Measurements from ENCODE around the gene ZC3H15.
"Not testable (repeated sequence)": the region's sequence is repeated elsewhere in the genome, so short reads cannot be mapped to it uniquely, and the experiment has no call there.

The ZC3H15 gene

DNA sequence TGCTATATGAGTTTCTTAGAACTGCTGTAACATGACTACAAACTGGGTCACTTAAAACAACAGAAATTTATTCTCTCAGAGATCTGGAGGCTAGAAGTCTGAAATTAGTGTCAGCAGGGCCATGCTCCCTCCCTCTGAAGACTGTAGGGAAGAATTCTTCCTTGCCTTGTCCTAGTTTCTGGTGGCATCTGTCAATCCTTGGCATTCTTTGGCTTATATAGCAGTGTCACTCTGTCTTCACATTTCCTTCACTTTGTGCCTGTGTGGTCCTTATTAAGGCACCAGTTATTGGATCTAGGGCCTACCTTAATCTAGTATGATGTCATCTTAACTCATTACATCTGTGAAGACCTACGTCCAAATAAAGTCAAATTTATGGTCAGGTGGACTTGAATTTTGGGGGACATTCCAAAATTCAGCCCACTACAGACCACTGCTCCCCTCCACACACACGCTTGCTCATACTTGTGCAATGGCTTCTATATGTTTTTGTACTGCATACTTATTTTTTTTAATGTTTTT, 7.6 kb downstream of the ZC3H15 start:
- no peak for DNase-seq (ENCODE audit: low read depth in 2 of 2)

DNA sequence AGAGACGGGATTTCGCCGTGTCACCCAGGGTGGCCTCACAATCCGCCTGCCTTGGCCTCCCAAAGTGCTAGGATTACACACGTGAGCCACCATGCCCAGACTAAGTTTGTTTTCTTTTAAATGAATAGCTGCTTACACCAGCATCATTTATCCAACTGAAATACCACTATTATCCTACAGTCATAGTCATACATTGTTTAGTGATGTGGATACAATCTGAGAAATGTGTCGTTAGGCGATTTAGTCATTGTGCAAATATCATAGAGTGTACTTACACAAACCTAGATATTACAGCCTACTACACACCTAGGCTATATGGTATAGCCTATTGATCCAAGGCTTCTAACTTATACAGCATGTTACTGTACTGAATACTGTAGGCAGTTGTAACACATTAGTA, 10.3 kb downstream of the ZC3H15 start:
- DNase-seq (ENCODE audit: low read depth in 2 of 2): no peak

DNA sequence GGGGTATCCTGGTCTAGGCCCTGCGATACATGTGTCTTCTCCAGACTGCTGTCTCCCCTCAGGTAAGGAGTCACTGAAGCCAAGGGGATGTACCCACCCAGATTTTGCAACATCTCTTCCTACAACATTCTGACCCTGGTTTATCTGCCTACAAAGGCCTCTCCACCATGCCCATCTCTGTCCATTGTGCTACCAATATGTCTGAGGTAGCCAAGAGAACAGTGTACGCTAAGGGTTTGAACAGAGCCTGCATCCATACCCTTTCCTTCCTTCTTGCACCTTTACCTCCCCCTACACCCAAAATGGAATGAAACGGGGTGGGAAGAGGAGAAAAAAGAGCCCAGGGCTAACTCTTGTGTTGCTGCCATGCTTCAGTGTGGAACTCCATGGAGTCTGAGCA, 11.9 kb downstream of the ZC3H15 start:
- DNase-seq (ENCODE audit: low read depth in 2 of 2): no peak

- no peak for DNase-seq (ENCODE audit: low read depth in 2 of 2)
Measured at GRCh38 chr2:186498834-186499233, 12.8 kb downstream of the ZC3H15 start.

- no peak for DNase-seq (ENCODE audit: low read depth in 2 of 2)
Measured at GRCh38 chr2:186503827-186504606, 18.0 kb downstream of the ZC3H15 start.

DNA sequence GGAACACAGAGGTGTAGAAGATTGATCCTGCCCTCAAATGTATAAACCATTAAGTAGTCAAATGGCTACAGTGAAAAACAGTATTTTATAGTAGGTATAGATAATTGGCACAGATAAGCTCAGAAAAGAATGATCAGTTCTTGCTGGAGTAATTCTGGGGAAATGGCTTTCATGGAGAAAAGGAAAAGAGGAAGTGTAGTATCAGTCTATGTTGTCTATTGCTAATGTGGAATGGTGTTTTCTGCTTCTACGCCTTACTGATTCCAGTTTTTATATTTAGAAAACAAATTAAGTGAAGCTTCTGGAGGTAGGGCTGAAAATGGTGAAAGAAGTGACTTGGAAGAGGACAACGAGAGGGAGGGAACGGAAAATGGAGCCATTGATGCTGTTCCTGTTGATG, 22.2 kb downstream of the ZC3H15 start:
- DNase-seq (ENCODE audit: low read depth in 2 of 2): no peak

DNA sequence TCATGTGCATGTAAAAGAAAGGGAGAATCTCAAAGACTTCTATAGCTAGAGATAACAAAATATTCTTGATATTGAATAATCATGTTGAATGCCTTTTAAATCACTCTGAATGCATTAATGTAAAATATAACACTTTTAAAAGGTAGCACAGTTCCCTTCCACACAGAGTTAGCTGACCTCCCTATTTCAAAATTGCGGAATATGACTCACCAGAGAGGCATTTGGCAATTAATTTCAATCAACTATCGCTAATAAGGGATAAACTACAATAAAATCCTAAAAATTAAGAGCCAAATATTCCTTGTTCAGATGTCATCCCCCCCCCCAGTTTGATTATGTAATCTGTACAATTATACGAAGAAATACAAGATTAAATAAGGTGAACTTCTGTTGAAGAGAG, 29.3 kb downstream of the ZC3H15 start:
- DNase-seq (ENCODE audit: low read depth in 2 of 2): no peak

GRCh38 chr2:186516396-186516795, 30.3 kb downstream of the ZC3H15 start:
- DNase-seq (ENCODE audit: low read depth in 2 of 2): no peak

GRCh38 chr2:186517090-186517489, 31.0 kb downstream of the ZC3H15 start:
- no peak for DNase-seq (ENCODE audit: low read depth in 2 of 2)

DNA sequence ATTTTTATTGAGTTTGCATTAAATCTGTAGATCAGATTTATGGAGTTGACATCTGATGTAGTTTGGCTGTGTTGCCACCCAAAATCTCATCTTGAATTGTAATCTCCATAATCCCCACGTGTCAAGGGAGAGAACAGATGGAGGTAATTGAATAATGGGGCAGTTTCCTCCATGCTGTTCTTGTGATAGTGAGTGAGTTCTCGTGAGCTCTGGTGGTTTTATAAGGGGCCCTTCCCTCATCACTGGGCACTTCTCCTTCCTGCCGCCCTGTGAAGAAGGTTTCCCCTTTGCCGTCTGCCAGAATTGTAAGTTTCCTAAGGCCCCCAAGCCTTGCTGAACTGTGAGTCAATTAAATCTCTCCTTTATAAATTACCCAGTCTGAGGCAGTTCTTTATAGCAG, 32.2 kb downstream of the ZC3H15 start:
- DNase-seq (ENCODE audit: low read depth in 2 of 2): no peak

GRCh38 chr2:186518945-186519344, 32.9 kb downstream of the ZC3H15 start:
- DNase-seq (ENCODE audit: low read depth in 2 of 2): no peak

DNA sequence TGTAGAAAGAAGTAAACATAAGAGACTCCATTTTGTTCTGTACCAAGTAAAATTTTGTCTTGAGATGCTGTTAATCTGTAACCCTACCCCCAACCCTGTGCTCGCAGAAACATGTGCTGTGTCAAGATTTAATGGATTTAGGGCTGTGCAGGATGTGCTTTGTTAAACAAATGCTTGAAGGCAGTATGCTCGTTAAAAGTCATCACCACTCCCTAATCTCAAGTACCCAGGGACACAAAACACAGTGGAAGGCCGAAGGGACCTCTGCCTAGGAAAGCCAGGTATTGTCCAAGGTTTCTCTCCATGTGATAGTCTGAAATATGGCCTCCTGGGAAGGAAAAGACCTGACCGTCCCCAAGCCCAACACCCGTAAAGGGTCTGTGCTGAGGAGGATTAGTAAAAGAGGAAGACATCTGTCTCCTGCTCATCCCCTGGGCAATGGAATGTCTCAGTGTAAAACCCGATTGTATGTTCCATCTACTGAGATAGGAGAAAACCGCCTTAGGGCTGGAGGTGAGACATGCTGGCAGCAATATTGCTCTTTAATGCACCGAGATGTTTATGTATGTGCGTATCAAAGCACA, 35.6 kb downstream of the ZC3H15 start:
- not testable (repeated sequence) for DNase-seq (ENCODE audit: low read depth in 2 of 2)

DNA sequence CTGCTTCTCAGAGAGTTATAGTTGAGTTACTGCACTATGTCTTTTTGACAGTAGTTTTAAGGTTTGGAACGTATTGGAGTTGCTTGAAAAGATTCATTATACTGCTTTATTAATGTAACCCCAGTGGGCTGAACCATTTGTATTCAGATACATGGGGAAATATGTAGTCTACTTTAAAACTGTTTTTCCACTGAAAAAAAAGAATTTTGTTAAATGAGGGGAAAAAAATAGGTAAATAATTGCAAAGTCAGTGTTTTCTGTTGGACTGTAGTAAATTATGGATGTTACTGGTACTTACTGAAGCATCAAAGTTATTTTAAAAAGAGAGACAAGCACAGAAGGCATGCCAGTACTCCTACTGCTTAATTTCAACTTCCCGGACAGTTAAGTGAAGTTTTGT, 36.4 kb downstream of the ZC3H15 start:
- DNase-seq (ENCODE audit: low read depth in 2 of 2): no peak

DNA sequence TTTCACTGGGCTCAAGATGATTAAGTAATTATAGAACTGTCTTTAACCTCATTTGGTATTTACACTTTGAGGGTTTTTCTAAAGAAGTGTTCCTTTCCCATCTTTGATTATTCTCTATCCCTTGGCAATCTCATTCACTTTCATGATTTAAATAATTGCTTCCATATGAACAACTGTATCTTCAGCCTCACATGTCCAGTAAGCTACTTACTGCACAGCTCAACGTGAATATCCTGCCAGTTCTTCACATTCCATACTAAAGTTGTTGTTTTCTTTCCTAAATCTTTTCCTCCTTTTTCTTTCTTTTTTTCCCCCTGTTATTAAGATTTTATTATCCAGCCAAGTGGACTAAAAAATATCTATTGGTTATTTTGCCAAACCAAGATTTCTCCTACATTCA, 37.7 kb downstream of the ZC3H15 start:
- no peak for DNase-seq (ENCODE audit: low read depth in 2 of 2)

DNA sequence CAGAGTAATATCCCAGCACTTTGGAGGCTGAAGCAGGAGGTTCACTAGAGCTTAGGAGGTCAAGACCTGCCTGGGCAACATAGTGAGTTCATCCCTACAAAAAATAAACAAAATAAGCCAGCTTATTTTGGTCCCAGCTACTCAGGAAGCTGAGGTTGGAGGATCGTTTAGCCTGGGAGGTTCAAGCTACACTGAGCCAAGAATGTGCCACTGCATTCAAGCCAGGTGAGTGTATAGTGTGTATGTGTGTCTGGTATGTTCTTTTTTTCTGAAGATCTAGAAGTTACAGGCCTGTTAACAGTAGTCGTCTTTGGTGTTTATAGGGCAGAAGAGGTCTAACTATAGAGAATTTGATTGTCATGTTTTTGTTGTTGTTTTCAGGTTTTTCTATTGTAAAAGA, 40.2 kb downstream of the ZC3H15 start:
- no peak for DNase-seq (ENCODE audit: low read depth in 2 of 2)

DNA sequence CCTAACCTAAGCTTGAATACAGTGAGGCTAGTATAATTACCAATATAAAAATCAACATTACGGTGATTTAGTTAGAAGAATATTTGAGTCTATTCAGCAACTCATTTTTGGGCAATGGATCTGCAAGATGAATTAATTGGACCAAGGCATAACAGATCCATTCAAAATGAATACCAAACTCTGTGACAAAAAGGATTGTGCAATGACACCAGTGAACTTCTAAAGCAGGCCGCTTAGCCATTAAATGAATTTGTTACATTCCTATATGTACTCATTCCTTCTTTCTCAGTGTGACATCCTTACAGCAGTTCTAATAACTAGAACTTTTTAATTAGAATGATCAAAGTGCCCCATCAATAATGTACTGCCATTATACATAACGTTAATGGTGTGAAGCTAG, 44.3 kb downstream of the ZC3H15 start:
- no peak for DNase-seq (ENCODE audit: low read depth in 2 of 2)

DNA sequence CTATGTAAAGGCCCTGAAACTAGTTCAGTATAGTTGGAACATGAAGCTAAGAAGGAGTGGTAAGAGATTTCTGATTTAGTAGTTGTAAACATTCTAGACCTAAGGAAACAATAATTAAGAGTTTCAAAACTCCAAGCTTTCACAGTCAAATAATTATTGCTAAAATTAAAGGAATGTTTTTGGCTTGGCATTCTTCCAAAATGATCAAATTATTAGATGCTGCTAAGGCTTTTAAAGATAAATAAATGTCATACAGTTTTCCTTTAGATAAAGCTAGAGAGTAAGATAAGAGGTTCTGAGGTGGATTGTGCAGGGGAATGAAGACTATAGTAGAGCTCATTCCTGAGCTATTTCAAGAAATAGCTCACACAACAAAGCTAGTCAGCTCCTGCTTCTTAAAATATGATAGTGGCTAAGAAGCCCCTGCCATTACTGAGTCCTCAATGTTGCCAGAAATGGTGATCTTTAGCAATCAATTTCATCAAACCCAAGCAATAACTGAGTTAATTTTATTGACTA, 45.3 kb downstream of the ZC3H15 start:
- DNase-seq (ENCODE audit: low read depth in 2 of 2): no peak

DNA sequence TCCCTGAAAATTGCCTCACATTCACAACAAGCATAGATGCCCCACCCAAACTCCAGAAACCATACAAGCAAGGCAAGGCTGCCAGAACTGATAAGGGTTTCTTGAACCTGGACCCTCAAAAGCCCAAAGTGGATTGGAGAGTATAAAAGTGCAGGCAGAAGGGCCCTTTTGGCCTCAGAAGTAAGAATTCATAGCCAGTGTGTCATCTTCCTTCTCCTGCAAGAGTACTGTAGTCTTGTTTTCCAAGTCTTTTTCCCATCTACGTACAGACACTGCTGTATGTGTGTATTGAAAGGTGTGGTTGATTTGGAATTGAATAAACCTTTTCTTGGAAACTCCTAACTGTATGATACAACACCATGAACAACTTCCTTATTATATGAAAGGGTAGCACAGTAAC, 46.8 kb downstream of the ZC3H15 start:
- DNase-seq (ENCODE audit: low read depth in 2 of 2): no peak

GRCh38 chr2:186533717-186534116, 47.7 kb downstream of the ZC3H15 start:
- DNase-seq (ENCODE audit: low read depth in 2 of 2): no peak

DNA sequence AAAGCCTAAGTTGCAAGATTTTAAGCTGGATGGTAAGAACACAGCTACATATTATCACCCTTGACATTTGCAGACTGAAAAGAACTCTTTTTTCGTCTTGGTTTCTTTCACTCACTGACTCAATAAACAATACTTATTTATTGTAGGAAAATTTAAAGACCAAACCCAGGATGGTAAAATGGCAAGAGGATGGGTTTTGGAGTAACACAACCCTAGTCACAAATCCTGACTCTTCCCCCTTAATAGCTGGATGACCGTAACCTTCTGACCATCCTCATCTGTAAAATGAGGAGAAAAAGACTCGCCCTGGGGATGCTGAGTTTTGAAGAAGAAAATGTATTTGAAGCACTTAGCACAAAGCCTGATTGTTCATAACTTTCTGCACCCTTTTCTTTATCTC, 48.3 kb downstream of the ZC3H15 start:
- no peak for DNase-seq (ENCODE audit: low read depth in 2 of 2)

DNA sequence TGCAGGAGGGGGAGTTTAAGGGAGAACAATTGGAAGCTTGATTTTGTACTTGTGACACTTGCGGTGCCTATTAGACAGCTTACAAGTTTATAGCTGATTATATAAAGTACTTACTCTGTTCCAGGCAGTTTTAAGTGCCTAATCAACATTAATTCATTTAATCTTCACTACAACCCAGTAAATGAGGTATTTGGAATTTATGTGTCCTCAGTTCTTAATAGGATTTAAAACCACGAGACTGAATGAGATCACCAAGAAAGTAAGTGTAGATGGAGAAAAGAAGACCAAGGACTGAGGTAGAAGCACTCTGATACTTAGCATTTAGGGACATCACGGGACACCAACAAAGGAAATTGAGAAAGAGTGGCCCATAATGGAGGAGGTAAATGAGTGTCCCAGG, 49.8 kb downstream of the ZC3H15 start:
- DNase-seq (ENCODE audit: low read depth in 2 of 2): no peak

GRCh38 chr2:186537019-186537418, 51.0 kb downstream of the ZC3H15 start:
- DNase-seq (ENCODE audit: low read depth in 2 of 2): no peak

GRCh38 chr2:186540941-186541340, 54.9 kb downstream of the ZC3H15 start:
- DNase-seq (ENCODE audit: low read depth in 2 of 2): no peak

Data from stimulated activated CD8-positive, alpha-beta memory T cell treated with anti-CD3 and anti-CD28 coated beads, Interleukin-15, amount 100 ng/mL, for 4 hours (primary cell).